HG03520 (cell line): Measurements from ENCODE around the gene RET.

Experiments used
- ATAC-seq: cut with Tn5 transposase; IDR thresholded peaks from one replicate; pipeline ENCODE4 v1.9.1; 2021; ENCODE audit warnings: mild to moderate bottlenecking, moderate library complexity; ENCODE audit not compliant: unreplicated experiment

Gene RET

GRCh38 chr10:43105956-43106229 lies 29.0 kb downstream of the RET start:
- ATAC-seq: no peak

GRCh38 chr10:43106256-43107091 lies 29.6 kb downstream of the RET start:
- ATAC-seq: no peak

- ATAC-seq: no peak
These were observed 32.1 kb downstream of the RET start for GRCh38 chr10:43108951-43109350.

GRCh38 chr10:43109671-43110249 lies 32.9 kb downstream of the RET start:
- ATAC-seq: no peak

DNA sequence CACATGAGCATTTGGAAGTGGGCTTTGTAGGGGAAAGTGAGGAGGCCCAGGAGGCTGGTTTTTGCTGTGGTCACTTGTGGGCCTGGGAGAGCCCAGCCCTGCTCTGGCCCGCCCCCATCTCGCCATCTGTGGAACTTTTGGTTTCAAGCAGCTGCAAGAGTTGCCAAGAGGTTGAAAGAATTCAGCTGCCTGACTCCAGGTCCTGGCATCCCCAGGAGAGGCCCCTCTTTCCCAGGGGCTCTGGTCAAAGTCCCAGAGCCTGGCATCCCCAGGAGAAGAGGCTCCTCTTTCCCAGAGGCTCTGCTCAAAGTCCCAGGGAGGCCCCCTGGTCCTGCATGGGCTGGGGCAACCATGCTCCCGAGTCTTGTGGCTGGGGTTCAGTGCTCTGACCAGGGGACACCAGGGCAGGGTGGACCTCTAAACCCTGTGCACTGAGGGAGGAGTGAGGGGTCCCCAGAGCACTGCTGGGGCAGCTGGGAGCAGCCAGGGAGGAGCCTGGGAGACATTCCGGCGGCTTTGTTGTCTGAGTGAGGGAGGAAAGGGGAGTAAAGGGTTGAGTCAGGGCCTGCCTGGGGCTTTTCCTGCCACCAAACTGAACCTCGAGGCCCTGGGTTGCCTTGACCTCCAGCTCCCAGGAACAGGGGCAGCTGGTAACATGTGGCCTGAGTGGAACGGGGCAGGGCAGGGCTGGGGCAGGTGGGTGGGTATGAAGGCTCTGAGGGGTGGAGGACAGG lies 33.6 kb downstream of the RET start:
- ATAC-seq: peak; percentile 43

GRCh38 chr10:43111101-43111500 lies 34.2 kb downstream of the RET start:
- ATAC-seq: no peak

- no peak for ATAC-seq
These were observed 35.2 kb downstream of the RET start for GRCh38 chr10:43111921-43112607.

GRCh38 chr10:43112608-43112961 lies 35.7 kb downstream of the RET start:
- no peak for ATAC-seq

GRCh38 chr10:43113201-43114087 lies 36.6 kb downstream of the RET start:
- ATAC-seq: no peak

GRCh38 chr10:43114088-43114742 lies 37.3 kb downstream of the RET start:
- ATAC-seq: no peak

GRCh38 chr10:43114743-43115611 lies 38.1 kb downstream of the RET start:
- ATAC-seq: no peak

DNA sequence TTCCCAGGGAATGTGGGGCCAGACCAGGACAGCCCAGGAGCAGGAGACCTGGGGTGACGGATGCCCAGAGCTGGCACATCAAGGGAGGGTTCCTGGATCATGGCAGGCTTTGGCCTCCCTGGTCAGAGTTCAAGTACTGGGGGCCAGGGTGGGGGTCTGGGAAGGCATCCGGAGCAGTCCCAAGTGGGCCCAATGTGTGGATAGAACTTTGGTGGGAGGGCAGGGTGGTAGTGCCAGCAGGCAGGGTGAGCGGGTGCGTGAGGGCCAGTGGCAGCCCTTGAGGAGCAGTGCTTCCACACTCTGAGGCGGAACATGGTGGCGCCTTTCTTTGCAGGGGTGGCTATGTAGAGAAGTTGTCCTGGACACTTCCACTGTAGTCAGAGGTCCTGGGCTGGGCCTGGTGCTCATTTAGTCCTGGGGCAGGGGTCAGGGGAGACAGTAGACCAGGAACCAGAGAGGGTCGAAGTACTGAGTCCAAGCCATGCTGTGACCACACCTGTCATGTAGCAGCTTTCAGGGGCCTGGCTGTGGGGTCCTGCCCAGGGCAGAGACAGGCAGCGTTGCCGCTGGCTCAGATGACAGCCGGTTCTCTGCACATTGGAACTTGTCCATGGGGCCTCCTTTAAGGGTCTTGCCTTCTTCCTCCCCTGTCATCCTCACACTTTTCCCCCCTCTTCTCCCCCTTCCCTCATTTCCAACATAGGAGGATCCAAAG lies 39.2 kb downstream of the RET start:
- ATAC-seq: no peak

DNA sequence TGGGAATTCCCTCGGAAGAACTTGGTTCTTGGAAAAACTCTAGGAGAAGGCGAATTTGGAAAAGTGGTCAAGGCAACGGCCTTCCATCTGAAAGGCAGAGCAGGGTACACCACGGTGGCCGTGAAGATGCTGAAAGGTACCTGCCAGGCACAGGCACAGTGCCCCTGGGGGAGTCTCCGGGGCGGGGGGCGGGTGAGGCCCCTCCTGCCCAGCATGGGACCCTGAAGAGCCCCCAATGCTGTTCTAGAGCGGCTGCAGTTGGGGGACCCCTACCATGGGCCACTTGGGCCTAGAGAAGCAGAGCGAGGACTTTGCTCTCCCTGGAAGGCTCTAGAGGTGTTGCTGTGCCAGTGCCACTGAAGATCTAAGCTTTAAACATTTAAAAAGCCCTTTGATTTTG lies 39.7 kb downstream of the RET start:
- no peak for ATAC-seq

DNA sequence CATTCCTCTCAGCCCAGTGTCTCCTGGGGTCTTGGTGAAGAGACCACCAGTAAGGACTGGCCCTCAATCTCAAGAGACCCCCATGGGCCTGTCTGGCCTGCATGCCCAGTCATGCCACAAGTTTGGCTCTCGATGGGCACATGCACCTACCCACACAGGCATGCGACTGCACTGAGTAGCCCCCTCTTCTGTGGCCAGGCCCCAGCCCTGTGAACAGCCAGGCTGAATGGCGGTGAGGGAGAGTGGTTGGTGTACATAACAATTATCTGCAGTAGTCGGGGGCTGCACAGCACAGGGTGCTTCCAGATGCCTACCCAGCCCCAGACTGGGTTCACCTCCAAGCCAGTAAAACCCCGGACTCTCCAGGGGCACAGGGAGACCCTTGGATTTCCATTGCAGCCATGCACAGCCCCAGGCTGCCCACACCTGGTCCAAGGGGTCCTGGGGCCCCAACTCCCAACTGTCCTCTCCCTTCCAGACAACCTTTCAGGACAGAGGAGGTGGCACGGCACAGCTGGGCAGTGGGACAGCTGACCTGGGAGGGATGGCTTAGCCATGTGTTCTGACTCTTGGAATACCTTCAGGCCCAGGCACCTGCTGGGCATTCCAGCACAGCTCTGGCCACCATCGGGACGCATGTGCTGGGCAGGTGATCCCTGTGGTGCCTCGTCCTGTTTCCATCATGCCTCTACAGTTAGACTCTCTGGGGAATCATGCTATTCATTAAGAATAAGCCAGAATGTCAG lies 40.3 kb downstream of the RET start:
- no peak for ATAC-seq

GRCh38 chr10:43117777-43118583 lies 41.1 kb downstream of the RET start:
- no peak for ATAC-seq

DNA sequence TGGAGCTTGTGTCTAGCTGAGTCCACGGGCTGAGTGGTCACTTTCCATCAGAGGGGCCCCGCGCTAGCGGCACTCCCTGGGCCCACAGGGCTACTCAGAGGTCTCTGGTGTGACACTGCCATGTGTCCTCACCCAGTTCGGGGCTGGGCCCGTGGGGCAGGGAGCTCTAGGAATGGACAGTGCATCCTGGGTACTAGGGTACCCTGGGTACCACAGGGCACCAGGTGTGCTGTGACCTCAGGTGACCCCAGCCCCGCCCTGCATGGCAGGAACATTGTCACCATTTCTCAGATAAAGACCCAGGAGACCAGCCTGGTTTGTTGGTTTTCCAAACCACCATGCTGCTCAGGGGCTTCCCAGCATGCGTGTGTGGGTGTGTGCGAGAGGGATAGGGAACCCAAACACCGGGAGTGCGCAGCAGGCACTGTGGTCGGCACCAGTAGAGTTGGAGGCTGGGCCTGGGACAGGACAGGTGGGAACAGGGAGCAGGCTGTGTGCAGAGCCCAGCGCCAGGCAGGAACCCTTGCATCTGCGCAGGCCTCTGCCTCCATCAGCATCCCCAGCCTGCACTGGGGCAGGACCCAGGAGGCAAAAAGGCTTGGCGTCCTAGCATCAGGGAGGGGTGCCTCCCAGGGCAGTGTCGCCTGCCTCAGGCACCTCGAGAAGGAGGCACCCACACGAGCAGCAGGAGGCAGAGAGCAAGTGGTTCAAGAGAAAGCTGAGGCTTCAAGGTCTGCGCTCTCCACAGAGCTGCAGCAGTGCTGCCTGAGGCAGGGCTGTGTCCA lies 42.0 kb downstream of the RET start:
- no peak for ATAC-seq
